Colonic mucosa (tissue), 4 donors: ENCODE measurements around the gene TFIP11. TPM values are rescaled to one million over a fixed set of nuclear protein-coding genes. Genes with fewer than 3 reads are reported as not detected.

ENCODE experiments used
- DNase-seq: peaks from one replicate; pipeline ENCODE4 v3.0.0-alpha.2; 2020
- H3K27ac ChIP-seq: fragments of 200-600 bp; one replicate; pipeline ENCODE4 v1.8.0; 2021
- H3K27me3 ChIP-seq: fragments of 200-600 bp; one replicate; pipeline ENCODE4 v1.8.0; 2021
- H3K36me3 ChIP-seq: fragments of 200-600 bp; one replicate; pipeline ENCODE4 v1.8.0; 2021
- H3K4me1 ChIP-seq: fragments of 200-600 bp; one replicate; pipeline ENCODE4 v1.8.0; 2021; ENCODE audit warnings: mild to moderate bottlenecking
- H3K4me3 ChIP-seq: fragments of 200-600 bp; one replicate; pipeline ENCODE4 v1.8.0; 2021
- H3K9ac ChIP-seq, 2 donors: one replicate each; pipeline ENCODE4 v1.7.0; 2013; ENCODE audit warnings: control low read depth in 2 of 2, low read depth in 2 of 2, low read length in 2 of 2
- H3K9me3 ChIP-seq: fragments of 200-600 bp; one replicate; pipeline ENCODE4 v1.8.0; 2021
- CTCF ChIP-seq: fragments of 200-600 bp; IDR thresholded peaks from one replicate; pipeline ENCODE4 v1.8.0; 2022; ENCODE audit warnings: antibody characterized with exemption, mild to moderate bottlenecking
- intact Hi-C: fragments of 100-400 bp; cut with DNase I; formaldehyde crosslinking; loops from one replicate; pipeline ENCODE4 v1.14.1; 2022
- total RNA-seq, 2 donors: library from RNA; stranded (reverse); fragmentation: NEBNext Ultra II Directional in 1 of 2; extraction: Animal tissue kit (Norgen Biotek cat#: 25700) in 1 of 2; gene quantifications; one replicate each; pipeline ENCODE4 v1.2.1, GENCODE V29; 2021
- donor health status: healthy.
- donor health status: DM: no; HTN: no; CAD: no.
- donor health status: DM: no; HTN: no; CAD: no.

TFIP11 gene
- total RNA-seq, 2 donors from 2014 or later, result 31.8 to 36.4 TPM

- Histone ChIP-seq H3K4me3 (no peak overlapping the region), H3K9me3 (no peaks in the 10 kb centered on the region), H3K9ac (no peak overlapping the region), H3K4me1 (no peaks in the 10 kb centered on the region), H3K27ac (no peak overlapping the region), H3K36me3 (no peaks in the 10 kb centered on the region), H3K27me3 (no peaks in the 10 kb centered on the region)
- intact Hi-C loops, result loop anchor here (10.0 kb wide), 1 partner anchor 702 kb away; no protein-coding TSS in a partner anchor
- no peak for TF ChIP-seq CTCF
- no peak for DNase-seq
Measured at GRCh38 chr22:26556904-26557303, 44.6 kb upstream of the TFIP11 start.

DNA sequence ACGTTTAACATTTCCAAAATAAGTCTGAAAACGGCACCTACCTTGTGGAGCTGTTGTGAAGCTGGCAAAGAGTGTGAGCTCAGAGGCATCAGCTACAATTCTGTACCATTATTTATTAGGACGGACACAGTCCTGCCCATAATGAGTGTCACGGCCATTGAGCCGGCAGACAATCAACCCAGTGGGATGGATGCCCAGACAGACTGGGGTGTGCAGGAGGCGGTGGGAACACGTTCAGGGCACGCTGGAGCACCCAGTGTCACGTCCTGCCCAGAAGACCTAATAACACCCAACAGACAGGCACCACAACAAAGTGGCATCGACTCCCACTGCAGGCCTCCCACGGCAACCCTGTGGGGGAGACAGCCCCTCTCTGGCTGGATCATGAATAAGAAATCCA, 43.2 kb upstream of the TFIP11 start:
- no peak for TF ChIP-seq CTCF
- intact Hi-C loops, result loop anchor here (10.0 kb wide), 1 partner anchor 701 kb away; no protein-coding TSS in a partner anchor

GRCh38 chr22:26554956-26555355, 42.7 kb upstream of the TFIP11 start:
- no peaks in the 10 kb centered on the region for H3K36me3 ChIP-seq
- H3K27me3 ChIP-seq, result no peaks in the 10 kb centered on the region
- no peaks in the 10 kb centered on the region for H3K4me1 ChIP-seq
- no peak overlapping the region for H3K9ac ChIP-seq
- no peaks in the 10 kb centered on the region for H3K9me3 ChIP-seq
- no peak for TF ChIP-seq CTCF
- no peak overlapping the region for H3K27ac ChIP-seq
- DNase-seq, result no peak
- H3K4me3 ChIP-seq, result no peak overlapping the region
- intact Hi-C loops, result loop anchor here (10.0 kb wide), 1 partner anchor 700 kb away; no protein-coding TSS in a partner anchor

More for the DNA sequence above, 43.2 kb upstream of the TFIP11 start:
- no peaks in the 10 kb centered on the region for H3K9me3 ChIP-seq
- no peak overlapping the region for H3K4me3 ChIP-seq
- H3K36me3 ChIP-seq, result no peaks in the 10 kb centered on the region
- H3K9ac ChIP-seq, result no peak overlapping the region
- no peak for DNase-seq
- no peak overlapping the region for H3K27ac ChIP-seq
- H3K4me1 ChIP-seq, result no peaks in the 10 kb centered on the region
- no peaks in the 10 kb centered on the region for H3K27me3 ChIP-seq

GRCh38 chr22:26553056-26553752, 40.9 kb upstream of the TFIP11 start:
- H3K9ac ChIP-seq, result no peak overlapping the region
- no peak overlapping the region for H3K27ac ChIP-seq
- no peaks in the 10 kb centered on the region for H3K9me3 ChIP-seq
- no peaks in the 10 kb centered on the region for H3K36me3 ChIP-seq
- H3K4me1 ChIP-seq, result no peaks in the 10 kb centered on the region
- DNase-seq, result no peak
- TF ChIP-seq CTCF, result no peak
- no peaks in the 10 kb centered on the region for H3K27me3 ChIP-seq
- intact Hi-C loops, result loop anchor here (10.0 kb wide), 1 partner anchor 698 kb away; no protein-coding TSS in a partner anchor
- no peak overlapping the region for H3K4me3 ChIP-seq

- Histone ChIP-seq H3K4me1 (no peaks in the 10 kb centered on the region), H3K9me3 (no peaks in the 10 kb centered on the region), H3K4me3 (no peak overlapping the region), H3K9ac (no peak overlapping the region), H3K27ac (no peak overlapping the region), H3K36me3 (no peaks in the 10 kb centered on the region), H3K27me3 (no peaks in the 10 kb centered on the region)
- DNase-seq, result no peak
- intact Hi-C loops, result loop anchor here (10.0 kb wide), 1 partner anchor 698 kb away; no protein-coding TSS in a partner anchor
- TF ChIP-seq CTCF, result no peak
Measured at GRCh38 chr22:26552466-26552865, 40.2 kb upstream of the TFIP11 start.
